ENCODE results near the gene ARAP2.

- TF ChIP-seq POLR2A (IDR thresholded peaks at IDR 0.05) (no peak), CTCF (IDR thresholded peaks at IDR 0.05) (no peak)
Measured at GRCh38 chr4:36051634-36052033, 192.7 kb downstream of the ARAP2 start.
